Measurements from ENCODE around the gene GLTP.

Gene GLTP

GRCh38 chr12:109828754-109829511 lies 51.4 kb downstream of the GLTP start:
- Histone ChIP-seq H3K9me2 (replicated peaks; ENCODE audit: low read depth, low read length) (no peaks in the 10 kb centered on the region), H3K27me3 (ENCODE audit: insufficient read depth, low read length, poor library complexity, severe bottlenecking) (no peaks in the 10 kb centered on the region), H3K4me1 (ENCODE audit: insufficient read depth, low read length, poor library complexity, severe bottlenecking) (no peaks in the 10 kb centered on the region), H3K4me2 (ENCODE audit: low read depth, low read length, poor library complexity, severe bottlenecking) (no peak overlapping the region), H2AFZ (ENCODE audit: low read length) (no peak overlapping the region), H4K20me1 (ENCODE audit: insufficient read depth, low read length, poor library complexity, severe bottlenecking) (no peaks in the 10 kb centered on the region), H3K36me3 (ENCODE audit: insufficient read depth, low read length) (no peaks in the 10 kb centered on the region), H3K79me2 (ENCODE audit: insufficient read depth, low read length) (no peaks in the 10 kb centered on the region), H3K9me3 (ENCODE audit: insufficient read depth, low read depth, low read length) (no peaks in the 10 kb centered on the region), H3K4me3 (ENCODE audit: low read length, poor library complexity, severe bottlenecking) (no peak overlapping the region), H3F3A (ENCODE audit: low read depth) (no peaks in the 10 kb centered on the region), H3K9ac (ENCODE audit: low read depth, low read length, poor library complexity, severe bottlenecking) (no peak overlapping the region)
- TF ChIP-seq EZH2phosphoT487 (IDR thresholded peaks at IDR 0.05; ENCODE audit: borderline replicate concordance) = no peak
- TF ChIP-seq CTCF (conservative IDR thresholded peaks at IDR 0.05; ENCODE audit: low read length) = no peak

- H3K36me3 ChIP-seq (ENCODE audit: insufficient read depth, low read length) = no peaks in the 10 kb centered on the region
- no peaks in the 10 kb centered on the region for H3F3A ChIP-seq (ENCODE audit: low read depth)
- H3K27me3 ChIP-seq (ENCODE audit: insufficient read depth, low read length, poor library complexity, severe bottlenecking) = no peaks in the 10 kb centered on the region
- no peak overlapping the region for H3K4me2 ChIP-seq (ENCODE audit: low read depth, low read length, poor library complexity, severe bottlenecking)
- no peaks in the 10 kb centered on the region for H3K9me3 ChIP-seq (ENCODE audit: insufficient read depth, low read depth, low read length)
- H3K4me1 ChIP-seq (ENCODE audit: insufficient read depth, low read length, poor library complexity, severe bottlenecking) = no peaks in the 10 kb centered on the region
- no peaks in the 10 kb centered on the region for H3K9me2 ChIP-seq (replicated peaks; ENCODE audit: low read depth, low read length)
- H3K4me3 ChIP-seq (ENCODE audit: low read length, poor library complexity, severe bottlenecking) = no peak overlapping the region
- TF ChIP-seq EZH2phosphoT487 (IDR thresholded peaks at IDR 0.05; ENCODE audit: borderline replicate concordance) (no peak), CTCF (conservative IDR thresholded peaks at IDR 0.05; ENCODE audit: low read length) (no peak)
- no peaks in the 10 kb centered on the region for H4K20me1 ChIP-seq (ENCODE audit: insufficient read depth, low read length, poor library complexity, severe bottlenecking)
- no peak overlapping the region for H3K9ac ChIP-seq (ENCODE audit: low read depth, low read length, poor library complexity, severe bottlenecking)
- no peaks in the 10 kb centered on the region for H3K79me2 ChIP-seq (ENCODE audit: insufficient read depth, low read length)
- no peak overlapping the region for H2AFZ ChIP-seq (ENCODE audit: low read length)
These were observed 52.5 kb downstream of the GLTP start for GRCh38 chr12:109827566-109828550.

GRCh38 chr12:109827080-109827479 lies 53.3 kb downstream of the GLTP start:
- Histone ChIP-seq H4K20me1 (ENCODE audit: insufficient read depth, low read length, poor library complexity, severe bottlenecking) (no peaks in the 10 kb centered on the region), H3K79me2 (ENCODE audit: insufficient read depth, low read length) (no peaks in the 10 kb centered on the region), H3K9me3 (ENCODE audit: insufficient read depth, low read depth, low read length) (no peaks in the 10 kb centered on the region), H3K9ac (ENCODE audit: low read depth, low read length, poor library complexity, severe bottlenecking) (no peak overlapping the region), H3K27me3 (ENCODE audit: insufficient read depth, low read length, poor library complexity, severe bottlenecking) (no peaks in the 10 kb centered on the region), H3K4me1 (ENCODE audit: insufficient read depth, low read length, poor library complexity, severe bottlenecking) (no peaks in the 10 kb centered on the region), H3K36me3 (ENCODE audit: insufficient read depth, low read length) (no peaks in the 10 kb centered on the region), H3K4me2 (ENCODE audit: low read depth, low read length, poor library complexity, severe bottlenecking) (no peak overlapping the region), H3K9me2 (replicated peaks; ENCODE audit: low read depth, low read length) (no peaks in the 10 kb centered on the region), H3F3A (ENCODE audit: low read depth) (no peaks in the 10 kb centered on the region), H2AFZ (ENCODE audit: low read length) (no peak overlapping the region), H3K4me3 (ENCODE audit: low read length, poor library complexity, severe bottlenecking) (no peak overlapping the region)
- TF ChIP-seq CTCF (conservative IDR thresholded peaks at IDR 0.05; ENCODE audit: low read length) = no peak
- TF ChIP-seq EZH2phosphoT487 (IDR thresholded peaks at IDR 0.05; ENCODE audit: borderline replicate concordance) = no peak
